K562 (cell line): ENCODE data around the gene DGCR8. TPM values are rescaled to one million over a fixed set of nuclear protein-coding genes. Genes with fewer than 3 reads are reported as not detected.

Source experiments
- ATF3 ChIP-seq, 2 experiments: fragments of 450-650 bp in 1 of 2; sonication (generic) in 1 of 2; formaldehyde crosslinking in 1 of 2; IDR thresholded peaks in 1 of 2; conservative IDR thresholded peaks in 1 of 2; 2 replicates each; pipeline versions ENCODE4 v1.6.1 to v1.8.1; 2016 to 2023; ENCODE audit warnings: mild to moderate bottlenecking in 2 of 2, moderate library complexity in 2 of 2, inconsistent platforms in 1 of 2, missing genetic modification reagents in 1 of 2
- BRCA1 ChIP-seq, 2 experiments: fragments of 450-650 bp in 1 of 2; sonication (generic) in 1 of 2; formaldehyde crosslinking in 1 of 2; IDR thresholded peaks; 2 replicates each; pipeline versions ENCODE4 v1.5.0 to v1.6.1; 2017 to 2020; ENCODE audit warnings: mild to moderate bottlenecking in 1 of 2, missing genetic modification reagents in 1 of 2
- FUS ChIP-seq: fragments of 200-400 bp; formaldehyde crosslinking; optimal IDR thresholded peaks from 2 replicates; pipeline ENCODE3; 2017; ENCODE audit warnings: low read depth, low read length
- HLTF ChIP-seq: fragments of 450-650 bp; IDR thresholded peaks from 2 replicates; pipeline ENCODE4 v1.6.1; 2016
- JUN ChIP-seq, 2 experiments: sonication (generic) in 1 of 2; formaldehyde crosslinking in 1 of 2; IDR thresholded peaks; 2 replicates each; pipeline versions ENCODE4 v1.6.1 to v1.8.0; 2012 to 2022; ENCODE audit warnings: borderline replicate concordance in 2 of 2, mild to moderate bottlenecking in 2 of 2, improper control_type of control experiment in 1 of 2, low read depth in 1 of 2, low read length in 1 of 2, missing genetic modification reagents in 1 of 2
- NFIC ChIP-seq: fragments of 450-650 bp; IDR thresholded peaks from 2 replicates; pipeline ENCODE4 v1.6.1; 2017; ENCODE audit warnings: mild to moderate bottlenecking, inconsistent platforms
- PRPF4 ChIP-seq: fragments of 200-400 bp; formaldehyde crosslinking; IDR thresholded peaks from one replicate; pipeline ENCODE4 v1.6.1; 2017; ENCODE audit warnings: low read length, low read depth, mild to moderate bottlenecking; ENCODE audit not compliant: insufficient read depth, poor library complexity, severe bottlenecking
- RBFOX2 ChIP-seq: fragments of 200-400 bp; formaldehyde crosslinking; IDR thresholded peaks from 2 replicates; pipeline ENCODE4 v1.6.1; 2017; ENCODE audit warnings: low read depth, mild to moderate bottlenecking, low read length, moderate library complexity
- RBM14 ChIP-seq: fragments of 200-400 bp; formaldehyde crosslinking; IDR thresholded peaks from 2 replicates; pipeline ENCODE4 v1.6.1; 2018; ENCODE audit warnings: low read depth, mild to moderate bottlenecking, low read length, moderate library complexity, borderline replicate concordance; ENCODE audit not compliant: insufficient read depth
- SP2 ChIP-seq: IDR thresholded peaks from 2 replicates; pipeline ENCODE4 v1.6.1; 2011; ENCODE audit warnings: mild to moderate bottlenecking, low read depth, low read length, moderate library complexity; ENCODE audit not compliant: poor library complexity, severe bottlenecking; ENCODE audit errors: extremely low read depth
- YY1 ChIP-seq, 3 experiments: IDR thresholded peaks; 2 replicates each; pipeline ENCODE4 v1.6.1; 2011; ENCODE audit warnings: low read length in 2 of 3, mild to moderate bottlenecking in 2 of 3, moderate library complexity in 2 of 3, borderline replicate concordance in 1 of 3, control low read depth in 1 of 3, low read depth in 1 of 3; ENCODE audit not compliant: insufficient read depth in 3 of 3, insufficient replicate concordance in 2 of 3, control insufficient read depth in 1 of 3, insufficient read length in 1 of 3; ENCODE audit errors: extremely low read depth in 1 of 3
- ZBTB40 ChIP-seq, 2 experiments: fragments of 450-650 bp in 1 of 2; sonication (generic) in 1 of 2; formaldehyde crosslinking in 1 of 2; IDR thresholded peaks; 2 replicates each; pipeline versions ENCODE4 v1.7.1 to v1.9.0; 2016 to 2022; ENCODE audit warnings: inconsistent platforms in 1 of 2, mild to moderate bottlenecking in 1 of 2, missing genetic modification reagents in 1 of 2
- ZSCAN29 ChIP-seq: fragments of 450-650 bp; IDR thresholded peaks from 2 replicates; pipeline ENCODE4 v1.6.1; 2017
- polyA plus RNA-seq, 8 experiments: library from polyadenylated mRNA; depleted of rRNA in 4 of 8; stranded (reverse) in 5 of 8; unstranded in 3 of 8; fragments of >200 nt; fragmentation: Nextera tagmentation in 2 of 8; fragmentation: Illumina TruSeq in 1 of 8; extraction: Ambion mirVana in 2 of 8; extraction: Trizol in 1 of 8; gene quantifications; 2 replicates each; pipeline versions ENCODE4 v1.2.1 to v1.2.3, GENCODE V29; 2011 to 2014; ENCODE audit warnings: inconsistent platforms in 1 of 8, missing spikeins in 1 of 8
- total RNA-seq, 7 experiments: library from RNA; depleted of rRNA in 6 of 7; stranded (reverse); fragments of >200 nt in 6 of 7; fragmentation: Illumina TruSeq in 2 of 7; extraction: Trizol in 2 of 7; gene quantifications; 2 replicates each; pipeline versions ENCODE4 v1.2.1 to v1.2.3, GENCODE V29; 2011 to 2021; ENCODE audit warnings: low replicate concordance in 1 of 7

The DGCR8 gene
- total and polyA plus RNA-seq, 9 of the 15 experiments (the other 6 are each of a cell fraction or from before 2014, with no cell fraction given) = 5.9 to 144 (median 80.1) TPM

- no peak for TF ChIP-seq BRCA1 (IDR thresholded peaks at IDR 0.05)
- peak; percentile 84; the same call in 1 of the 2 replicates for TF ChIP-seq BRCA1 (CRISPR knock-in tag; IDR thresholded peaks at IDR 0.05)
- no peak for TF ChIP-seq SP2
- no peak for TF ChIP-seq ZSCAN29
- TF ChIP-seq PRPF4 = no peak
- TF ChIP-seq RBM14 = peak; percentile 56; the same call in 1 of the 2 replicates
- no peak for TF ChIP-seq HLTF
- no peak for TF ChIP-seq ZBTB40 (IDR thresholded peaks at IDR 0.05)
- TF ChIP-seq ZBTB40 (CRISPR knock-in tag; IDR thresholded peaks at IDR 0.05) = 0 out of 2 replicates have a peak, but pooled peaks have one; percentile 6
- TF ChIP-seq YY1 (IDR thresholded peaks at IDR 0.05; ENCODE audit: borderline replicate concordance in 1 of 3, control insufficient read depth in 1 of 3, extremely low read depth in 1 of 3, insufficient read depth in 3 of 3, insufficient read length in 1 of 3, insufficient replicate concordance in 2 of 3, low read depth in 1 of 3, low read length in 2 of 3) = peak in 1 of 3 experiments; percentile 18
- TF ChIP-seq ATF3 (IDR thresholded peaks at IDR 0.05) = peak; percentile 66; the same call in 1 of the 2 replicates
- no peak for TF ChIP-seq ATF3 (CRISPR knock-in tag; conservative IDR thresholded peaks at IDR 0.05)
- TF ChIP-seq RBFOX2 = no peak; the same call in 1 of the 2 replicates
- no peak for TF ChIP-seq FUS
- peak; percentile 74 for TF ChIP-seq NFIC
- no peak for TF ChIP-seq JUN (IDR thresholded peaks at IDR 0.05; ENCODE audit: borderline replicate concordance, low read depth, low read length)
- no peak for TF ChIP-seq JUN (CRISPR knock-in tag; IDR thresholded peaks at IDR 0.05; ENCODE audit: borderline replicate concordance)
Observed at GRCh38 chr22:20142711-20143621, 62.9 kb downstream of the DGCR8 start (continued).
